LNCaP clone FGC (cell line): Measurements from ENCODE around the gene CLEC16A.

Source experiments
- DNase-seq: peaks from one replicate; pipeline ENCODE4 v3.0.0-alpha.2; 2011; ENCODE audit warnings: low read depth
- H3K4me3 ChIP-seq: 2 replicates; pipeline ENCODE4 v1.5.1; 2011; ENCODE audit warnings: mild to moderate bottlenecking, low read depth, low read length, control low read depth
- CTCF ChIP-seq: IDR thresholded peaks from 2 replicates; pipeline ENCODE4 v1.5.1; 2012; ENCODE audit warnings: mild to moderate bottlenecking; ENCODE audit not compliant: control insufficient read depth, insufficient read depth; ENCODE audit errors: extremely low read depth

Gene CLEC16A

GRCh38 chr16:11198828-11199227, 254.5 kb downstream of the CLEC16A start:
- H3K4me3 ChIP-seq: no peak overlapping the region
- DNase-seq: no peak
- TF ChIP-seq CTCF: no peak

GRCh38 chr16:11200592-11200991, 256.2 kb downstream of the CLEC16A start:
- no peak overlapping the region for H3K4me3 ChIP-seq
- TF ChIP-seq CTCF: no peak
- no peak for DNase-seq

GRCh38 chr16:11201498-11202259, 257.3 kb downstream of the CLEC16A start:
- no peak for TF ChIP-seq CTCF
- DNase-seq: no peak
- H3K4me3 ChIP-seq: no peak overlapping the region

GRCh38 chr16:11202260-11203091, 258.1 kb downstream of the CLEC16A start:
- no peak for TF ChIP-seq CTCF
- no peak overlapping the region for H3K4me3 ChIP-seq
- DNase-seq: no peak

GRCh38 chr16:11203111-11203623, 258.8 kb downstream of the CLEC16A start:
- DNase-seq: no peak
- no peak for TF ChIP-seq CTCF
- no peak overlapping the region for H3K4me3 ChIP-seq

GRCh38 chr16:11204513-11205047, 260.2 kb downstream of the CLEC16A start:
- no peak for TF ChIP-seq CTCF
- DNase-seq: no peak
- no peak overlapping the region for H3K4me3 ChIP-seq
